Cortex of kidney (tissue), 1 donor: ENCODE data around the gene KRT12.

Source experiments
- DNase-seq: peaks from one replicate; lab custom pipeline; 2025; lab: John Stamatoyannopoulos, UW

Gene KRT12

DNA sequence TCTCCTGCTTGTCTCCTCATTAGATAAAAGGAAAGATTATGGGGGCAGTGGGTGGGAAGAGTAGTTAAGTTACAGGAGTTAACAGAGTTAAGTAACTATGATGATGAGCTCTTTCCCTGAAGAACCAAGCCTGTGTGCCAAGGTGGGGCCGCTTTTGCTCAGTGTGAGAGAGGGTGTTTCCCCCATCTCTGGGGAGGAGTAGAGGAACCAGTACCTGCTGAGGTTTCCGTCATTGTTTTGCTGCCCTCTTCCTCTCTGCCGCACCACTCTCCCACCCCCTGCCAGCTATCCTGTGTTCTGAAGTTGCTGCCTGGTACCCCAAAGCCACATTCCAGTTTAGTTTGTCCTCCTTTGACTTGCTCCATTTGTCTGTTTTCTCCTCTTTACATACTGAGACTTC lies 23.8 kb downstream of the KRT12 start:
- no peak for DNase-seq

DNA sequence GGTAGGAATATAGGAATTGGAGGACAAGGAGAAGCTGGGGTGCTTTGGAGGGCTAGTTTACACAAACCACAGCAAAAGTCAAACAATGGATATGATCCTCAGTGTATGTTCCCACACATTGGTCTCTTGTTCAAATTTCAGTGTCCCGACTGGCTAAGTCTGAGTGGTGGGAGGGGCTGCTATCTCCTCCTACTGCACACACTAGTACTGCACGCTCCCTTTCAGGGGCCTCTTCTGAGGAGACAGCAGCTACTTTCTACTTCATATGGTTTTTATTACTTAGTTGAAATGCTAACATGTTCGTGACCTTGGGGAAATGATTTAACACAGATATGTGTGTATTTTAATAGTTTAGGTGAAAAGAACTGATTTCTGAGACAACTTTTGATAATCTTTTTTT lies 25.8 kb downstream of the KRT12 start:
- DNase-seq, result no peak

DNA sequence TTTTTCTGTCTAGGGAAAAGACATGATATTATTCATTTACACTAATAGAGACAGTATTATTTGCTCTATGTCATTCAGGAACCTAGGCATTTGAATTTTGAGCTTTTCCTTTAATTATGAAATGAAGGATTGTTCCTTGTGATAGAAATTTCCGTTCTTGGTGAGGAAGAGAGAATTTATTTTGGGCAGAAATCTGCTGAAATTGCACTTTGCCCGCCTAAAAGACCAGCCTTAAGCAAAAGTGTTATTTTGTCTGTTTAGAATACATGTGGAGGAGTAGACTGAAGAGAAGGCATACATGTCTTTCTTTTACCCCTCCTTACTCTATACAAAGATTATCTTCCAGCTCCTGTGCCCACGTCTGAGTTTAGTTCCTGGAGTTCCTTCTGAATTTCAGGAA lies 27.8 kb downstream of the KRT12 start:
- no peak for DNase-seq

DNA sequence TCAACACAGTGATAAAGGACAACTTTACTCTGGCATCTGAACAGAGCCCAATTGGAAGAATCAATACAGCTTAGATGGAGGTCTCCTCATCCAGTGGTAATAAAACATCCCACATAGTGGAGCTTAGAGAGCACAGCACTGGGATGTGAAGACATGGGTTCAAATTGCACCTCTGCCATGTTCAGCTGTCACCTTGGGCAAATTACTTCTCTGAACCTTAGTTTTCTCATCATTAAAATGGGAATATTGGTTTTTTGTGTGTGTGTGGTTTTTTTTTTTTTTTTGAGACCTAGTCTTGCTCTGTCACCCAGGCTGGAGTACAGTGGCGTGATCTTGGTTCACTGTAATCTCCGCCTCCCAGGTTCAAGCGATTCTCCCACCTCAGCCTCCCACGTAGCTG lies 31.0 kb downstream of the KRT12 start:
- DNase-seq, result no peak

DNA sequence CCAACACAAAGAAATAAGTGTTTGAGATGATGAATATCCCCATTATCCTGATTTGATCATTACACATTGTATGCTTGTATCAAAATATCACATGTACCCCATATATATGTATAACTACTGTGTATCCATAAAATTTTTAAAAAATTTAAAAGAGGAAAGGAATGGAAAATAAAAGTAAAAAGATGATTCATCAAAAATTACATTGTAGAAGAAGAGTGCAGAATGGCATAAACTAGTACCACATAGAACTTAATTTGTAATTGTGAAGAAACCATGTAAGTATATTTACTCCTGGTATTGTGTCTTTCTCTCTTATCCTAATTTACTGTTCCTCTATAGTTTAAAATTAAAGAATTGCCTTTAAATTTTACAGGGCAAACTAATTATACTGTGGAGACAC lies 33.1 kb downstream of the KRT12 start:
- DNase-seq, result no peak

DNA sequence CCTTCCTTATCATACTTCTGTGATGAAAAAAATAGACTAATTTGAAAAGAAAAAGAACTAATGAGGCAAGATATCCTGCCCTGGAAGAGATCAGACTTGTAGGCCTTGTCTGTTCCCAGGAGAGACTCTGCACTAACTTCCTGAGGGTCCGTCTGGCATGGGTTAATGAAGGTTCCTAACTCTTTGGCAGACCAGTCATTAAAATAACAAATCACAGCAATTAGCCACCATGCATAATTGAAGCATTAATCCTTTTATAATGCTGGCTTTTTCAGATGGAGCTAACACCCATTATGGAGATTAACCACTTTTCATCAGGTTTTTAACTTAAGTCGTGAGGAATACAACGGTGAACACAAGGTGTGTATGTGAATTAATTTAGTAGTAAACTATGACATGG lies 34.2 kb downstream of the KRT12 start:
- no peak for DNase-seq

DNA sequence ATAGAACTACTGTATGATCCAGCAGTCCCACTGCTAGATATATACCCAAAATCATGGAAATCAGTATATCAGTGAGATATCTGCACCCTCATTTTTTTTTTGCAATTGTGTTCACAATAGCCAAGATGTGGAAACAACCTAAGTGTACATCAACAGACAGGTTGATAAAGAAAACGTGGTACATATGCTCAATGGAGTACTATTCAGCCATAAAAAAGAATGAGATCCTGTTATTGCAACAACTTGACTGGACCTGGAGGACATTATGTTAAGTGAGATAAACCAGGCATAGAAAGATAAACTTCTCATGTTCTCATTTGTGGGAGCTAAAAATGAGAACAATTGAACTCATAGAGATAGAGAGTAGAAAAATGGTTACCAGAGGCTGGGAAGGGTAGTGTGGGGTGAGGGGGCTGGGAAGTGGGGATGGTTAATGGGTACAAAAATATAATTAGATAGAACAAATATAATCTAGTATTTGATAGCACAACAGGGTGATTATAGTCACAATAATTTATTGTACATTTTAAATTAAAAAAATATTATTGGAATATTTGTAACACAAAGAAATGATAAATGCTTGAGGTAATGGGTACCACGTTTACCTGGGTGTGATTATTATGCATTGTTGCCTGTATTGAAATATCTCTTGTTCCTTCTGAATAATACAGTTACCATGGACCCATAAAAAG lies 36.8 kb downstream of the KRT12 start:
- no peak for DNase-seq

DNA sequence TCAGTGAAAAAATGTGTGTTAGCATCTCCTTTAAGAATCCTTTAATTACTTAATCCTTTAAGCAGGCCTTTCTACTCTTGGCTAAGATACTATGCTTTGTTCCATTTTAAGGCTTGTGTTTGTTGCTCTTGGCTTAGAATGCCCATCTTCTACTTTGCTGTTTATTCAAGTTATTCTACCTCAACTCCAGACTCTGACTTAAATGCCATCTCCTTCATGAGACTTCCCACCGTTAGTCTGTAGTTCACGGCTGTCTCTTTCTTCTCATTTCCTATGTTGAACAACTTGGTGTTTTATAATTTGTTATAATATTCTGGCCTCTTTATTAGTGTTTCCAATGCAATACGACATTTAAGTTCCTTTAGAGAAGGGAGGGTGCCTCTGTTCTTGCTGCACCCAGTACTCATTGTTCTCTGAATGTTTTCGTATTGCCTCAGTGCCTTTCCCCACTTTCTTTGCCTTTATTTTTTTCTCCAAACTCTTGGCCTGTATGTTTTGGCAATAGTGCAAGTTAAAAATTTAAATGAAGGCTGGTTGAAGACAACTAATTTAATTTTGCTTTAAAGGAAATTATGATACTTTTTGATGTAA lies 38.5 kb downstream of the KRT12 start:
- no peak for DNase-seq

DNA sequence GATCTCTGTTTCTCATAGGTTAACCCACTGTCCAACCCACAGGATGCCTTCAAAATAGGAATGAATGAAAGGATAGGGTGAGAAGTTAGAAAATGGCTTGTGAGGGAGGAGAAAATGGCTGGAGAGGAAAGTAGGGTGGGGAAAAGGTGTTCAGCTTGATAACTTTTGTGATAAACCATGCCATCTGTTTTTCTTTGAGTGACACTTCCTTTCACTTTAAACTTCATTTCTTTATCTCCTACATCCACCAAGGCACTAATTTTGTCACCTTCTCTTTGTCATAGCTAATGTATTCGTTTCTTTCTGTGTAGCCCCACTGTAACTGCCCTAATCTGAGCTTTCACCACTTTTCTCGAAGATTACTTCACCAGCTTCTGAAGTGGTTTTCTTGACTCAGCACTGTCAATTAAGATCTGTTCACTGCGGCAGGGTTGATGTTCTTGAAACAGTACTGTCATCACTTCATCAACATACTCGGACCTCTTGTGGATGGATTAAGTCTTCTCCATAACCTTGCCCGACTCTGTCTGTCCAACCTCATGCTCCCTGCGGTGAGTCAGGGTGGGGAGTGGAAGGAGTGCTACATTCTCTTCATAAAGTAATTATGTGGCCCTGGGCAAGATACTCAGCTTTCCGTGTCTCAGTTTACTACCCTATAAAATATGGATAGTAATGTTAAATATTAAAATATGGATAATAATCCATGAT lies 39.1 kb downstream of the KRT12 start:
- no peak for DNase-seq

DNA sequence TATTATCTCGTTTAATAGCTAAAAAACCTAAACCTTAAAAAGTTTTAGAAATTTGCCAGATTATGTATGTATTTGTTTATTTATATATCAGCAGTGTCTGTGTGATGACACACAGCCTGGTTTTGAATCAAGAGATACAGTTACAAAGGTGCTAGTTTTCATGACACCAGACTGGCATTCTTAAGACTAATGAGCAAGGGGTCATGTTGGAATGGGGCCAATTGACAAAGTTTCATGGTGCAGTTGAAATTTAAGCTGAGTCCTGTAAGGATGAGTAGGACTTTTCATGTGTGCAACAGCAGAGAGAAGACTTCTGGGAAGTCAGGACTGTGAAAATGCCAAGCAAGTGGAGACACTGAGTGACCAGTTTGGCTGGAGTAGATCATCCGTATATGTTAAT lies 41.4 kb downstream of the KRT12 start:
- DNase-seq, result no peak

DNA sequence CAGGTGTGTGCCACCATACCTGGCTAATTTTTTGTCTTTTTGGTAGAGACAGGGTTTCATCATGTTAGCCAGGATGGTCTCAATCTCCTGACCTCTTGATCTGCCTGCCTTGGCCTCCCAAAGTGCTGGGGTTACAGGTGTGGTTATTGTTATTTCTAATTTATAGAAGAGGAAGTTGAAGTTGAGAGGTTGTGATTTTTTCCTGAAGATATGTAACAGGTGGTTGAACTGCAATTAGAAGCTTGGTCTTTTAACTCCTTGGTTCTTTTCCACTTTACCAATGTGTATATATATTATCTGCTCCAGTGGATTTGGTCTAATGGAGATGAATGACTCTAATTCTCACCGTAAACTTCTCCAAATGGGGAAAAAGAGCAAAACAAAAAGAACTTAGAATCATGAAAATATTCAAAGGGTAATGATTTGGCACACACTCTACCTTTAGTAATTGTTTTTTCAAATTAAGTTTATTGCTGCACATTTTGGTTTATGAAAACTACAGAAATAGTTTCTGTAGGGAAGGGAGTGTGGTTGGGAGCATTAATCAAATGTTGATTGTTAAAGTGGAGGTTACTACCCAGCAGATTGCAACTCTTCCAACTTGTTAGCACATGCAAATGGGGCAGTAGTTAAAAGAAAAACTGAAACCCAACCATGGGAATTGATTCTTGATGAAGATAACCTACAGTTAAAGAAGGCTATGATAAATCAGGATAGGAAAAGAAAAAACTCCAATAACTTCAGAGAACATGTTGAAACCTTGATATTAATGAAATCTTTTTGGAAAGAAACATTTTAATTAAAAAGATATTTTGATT lies 42.8 kb downstream of the KRT12 start:
- no peak for DNase-seq

DNA sequence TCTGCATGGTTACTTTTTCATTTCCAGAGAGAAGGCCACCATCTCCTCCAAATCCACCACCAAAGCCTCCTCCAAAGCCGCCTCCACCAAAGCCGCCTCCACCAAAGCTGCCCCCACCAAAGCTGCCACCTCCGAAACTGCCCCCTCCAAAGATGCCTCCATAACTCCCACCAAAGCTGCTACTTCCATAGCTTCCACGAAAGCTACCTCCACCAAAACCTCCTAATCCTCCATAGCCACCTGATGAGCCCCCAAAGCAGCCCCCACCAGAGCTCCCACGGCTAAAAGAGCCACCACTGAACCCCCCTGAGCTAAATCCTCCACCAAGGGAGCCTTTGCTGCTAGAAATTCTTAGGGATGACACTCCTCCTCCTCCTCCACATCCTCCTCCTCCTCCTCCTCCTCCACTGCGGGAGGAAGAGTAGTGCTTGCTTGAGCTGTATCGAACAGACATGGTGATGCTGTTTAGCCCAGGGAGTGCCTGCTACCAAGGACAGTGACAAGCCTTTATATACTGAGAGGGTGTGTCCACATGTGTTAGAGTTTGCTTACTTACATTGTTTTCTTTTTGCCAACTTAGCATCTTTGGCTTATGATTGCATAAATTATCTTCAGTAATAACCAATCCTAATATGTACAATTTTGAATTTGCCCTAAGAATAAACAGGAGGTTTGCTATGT lies 44.8 kb downstream of the KRT12 start, which contains the start of gene KRT10:
Gene KRT10, minus strand, starts transcription at position 483 of the 681 bp plus-strand sequence. Its CDS starts 29 bp downstream, at position 454.
- no peak for DNase-seq

DNA sequence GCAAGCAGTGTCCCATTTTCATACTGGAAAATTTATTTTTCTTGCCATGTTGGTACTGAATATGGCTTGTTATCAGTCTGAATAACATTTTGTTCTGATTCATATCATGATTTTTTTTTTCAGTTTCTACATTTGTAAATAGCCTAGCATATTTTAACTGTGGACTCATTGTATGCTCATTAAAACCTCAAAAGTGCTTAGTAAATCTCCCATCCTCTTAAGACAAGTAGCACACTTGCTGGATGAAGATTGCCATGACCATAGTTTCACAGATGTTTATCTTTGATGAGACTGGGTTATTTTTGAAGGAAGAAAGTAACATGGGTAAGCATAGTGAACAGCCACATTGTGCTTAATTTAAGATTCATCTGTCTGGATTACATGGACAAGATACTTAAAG lies 45.5 kb downstream of the KRT12 start:
- no peak for DNase-seq

DNA sequence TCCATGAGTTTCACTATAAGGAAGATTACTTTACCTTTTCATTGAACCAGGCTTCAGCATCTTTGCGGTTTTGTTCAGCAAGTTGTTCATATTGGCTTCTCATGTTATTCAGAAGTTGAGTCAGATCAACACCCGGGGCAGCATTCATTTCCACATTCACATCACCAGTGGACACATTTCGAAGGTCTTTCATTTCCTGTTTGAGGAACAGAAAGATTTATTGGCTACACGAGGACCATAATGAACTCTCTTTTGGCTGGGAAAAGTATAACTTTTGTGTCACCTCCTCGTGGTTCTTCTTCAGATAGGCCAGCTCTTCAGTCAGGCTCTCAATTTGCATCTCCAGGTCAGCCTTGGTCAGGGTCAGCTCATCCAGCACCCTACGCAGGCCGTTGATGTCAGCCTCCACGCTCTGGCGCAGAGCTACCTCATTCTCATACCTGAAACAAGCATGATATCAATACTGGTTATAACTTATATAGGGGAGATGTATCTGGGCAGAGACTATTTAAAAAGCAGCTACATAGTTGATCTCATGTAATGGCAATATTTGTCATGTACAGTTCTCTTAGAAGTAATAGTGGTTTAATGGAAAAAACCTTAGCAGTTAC lies 46.7 kb downstream of the KRT12 start:
- DNase-seq, result no peak

DNA sequence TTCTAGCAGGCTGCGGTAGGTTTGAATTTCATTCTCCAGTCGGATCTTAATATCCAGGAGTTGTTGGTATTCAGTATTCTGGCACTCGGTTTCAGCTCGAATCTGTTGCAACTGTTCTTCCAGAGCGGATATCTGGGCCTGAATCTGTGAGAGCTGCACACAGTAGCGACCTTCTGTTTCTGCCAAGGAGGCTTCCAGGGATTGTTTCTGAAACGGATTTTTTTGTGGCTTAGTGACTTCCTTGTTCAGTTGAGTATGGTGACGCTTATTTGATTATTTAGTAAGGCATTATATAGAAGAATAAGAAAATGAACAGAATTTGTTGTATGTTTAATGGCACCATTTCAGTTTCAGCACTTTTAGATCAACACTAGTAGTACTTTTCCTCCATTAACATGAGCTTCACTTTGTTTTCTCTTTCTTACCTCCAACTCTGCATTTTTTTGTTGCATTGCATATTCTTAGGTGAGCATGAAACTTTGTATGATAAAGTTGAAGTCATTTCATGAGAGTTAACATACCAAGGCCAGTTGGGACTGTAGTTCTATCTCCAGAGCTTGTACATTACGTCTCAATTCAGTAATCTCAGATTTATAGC lies 47.4 kb downstream of the KRT12 start:
- DNase-seq, result no peak

DNA sequence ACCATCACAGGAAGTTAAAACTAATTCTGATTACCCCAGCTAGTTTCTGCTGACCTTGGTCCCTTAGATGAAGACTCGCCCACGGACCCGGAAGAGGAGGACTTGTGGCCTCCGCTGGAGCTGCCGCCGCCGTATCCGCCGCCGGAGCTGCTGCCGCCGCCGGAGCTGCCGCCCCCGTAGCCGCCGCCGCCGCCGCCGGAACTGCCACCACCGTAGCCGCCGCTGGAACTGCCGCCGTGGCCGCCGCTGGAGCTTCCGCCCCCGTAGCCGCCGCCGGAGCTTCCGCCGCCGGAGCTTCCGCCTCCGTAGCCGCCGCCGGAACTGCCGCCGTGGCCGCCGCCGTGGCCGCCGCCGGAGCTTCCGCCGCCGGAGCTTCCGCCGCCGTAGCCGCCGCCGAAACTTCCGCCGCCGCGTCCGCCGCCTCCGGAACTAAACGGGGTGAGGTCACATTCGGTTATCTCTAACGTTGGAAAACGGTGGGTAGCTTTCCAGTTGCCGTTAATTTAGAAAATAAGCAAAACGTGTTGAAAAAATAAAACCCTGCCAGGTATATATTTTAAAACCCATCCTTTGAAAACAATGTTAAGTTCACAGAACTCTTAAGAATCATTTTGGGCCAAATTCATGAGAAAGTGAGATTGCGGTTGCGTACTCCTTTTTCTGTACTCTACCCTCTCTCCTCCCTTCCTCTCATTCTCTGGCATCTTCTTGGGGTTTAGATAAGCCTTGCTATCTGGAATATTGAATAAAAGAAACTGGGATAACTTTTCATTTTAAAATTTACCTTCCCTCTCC lies 48.1 kb downstream of the KRT12 start:
- DNase-seq, result no peak

DNA sequence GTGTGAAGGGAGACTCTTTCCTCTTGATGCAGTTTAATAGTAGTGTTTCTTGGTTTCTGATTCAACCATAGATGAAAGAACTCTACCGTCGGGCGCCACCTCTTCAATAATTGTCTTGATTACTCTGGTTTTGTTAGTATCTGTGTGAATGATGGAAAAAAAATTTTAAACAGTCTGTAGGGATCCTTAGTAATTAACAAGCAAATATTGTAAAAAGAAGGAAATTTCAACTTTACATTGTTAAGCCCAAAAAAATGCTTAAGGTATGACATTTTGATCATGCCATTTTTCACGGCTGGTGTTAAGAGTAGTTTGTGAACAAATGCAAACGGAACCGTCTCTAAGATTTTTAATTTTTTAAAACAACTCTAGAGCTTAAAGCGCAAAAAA lies 48.7 kb downstream of the KRT12 start:
- DNase-seq, result no peak

DNA sequence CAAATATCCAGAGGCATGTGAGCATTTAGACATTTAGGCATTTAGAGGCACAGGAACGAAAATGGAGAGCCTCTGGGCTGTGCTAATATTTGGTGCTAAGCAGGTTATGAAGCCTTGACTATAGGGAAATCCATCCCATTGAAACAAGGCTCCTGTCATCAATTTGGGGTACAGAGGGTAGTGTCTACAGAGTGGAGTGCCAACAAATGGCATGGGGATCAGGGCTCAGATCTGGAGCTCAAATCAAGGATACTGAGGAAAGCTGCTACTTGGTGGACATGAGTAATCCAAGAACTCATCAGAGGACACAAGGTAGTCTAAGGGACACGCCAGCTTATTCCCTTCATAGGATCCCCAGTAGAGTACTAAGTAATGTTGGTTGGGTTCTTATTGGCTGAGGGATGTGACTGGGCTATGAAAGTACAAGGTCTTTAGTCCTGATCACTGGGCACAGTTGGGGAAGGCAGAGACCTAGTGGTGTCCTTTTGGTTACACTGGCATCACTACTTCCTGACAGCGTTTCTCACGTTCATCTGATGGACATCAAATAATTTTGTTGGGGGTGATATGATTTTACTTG lies 49.8 kb downstream of the KRT12 start:
- no peak for DNase-seq

DNA sequence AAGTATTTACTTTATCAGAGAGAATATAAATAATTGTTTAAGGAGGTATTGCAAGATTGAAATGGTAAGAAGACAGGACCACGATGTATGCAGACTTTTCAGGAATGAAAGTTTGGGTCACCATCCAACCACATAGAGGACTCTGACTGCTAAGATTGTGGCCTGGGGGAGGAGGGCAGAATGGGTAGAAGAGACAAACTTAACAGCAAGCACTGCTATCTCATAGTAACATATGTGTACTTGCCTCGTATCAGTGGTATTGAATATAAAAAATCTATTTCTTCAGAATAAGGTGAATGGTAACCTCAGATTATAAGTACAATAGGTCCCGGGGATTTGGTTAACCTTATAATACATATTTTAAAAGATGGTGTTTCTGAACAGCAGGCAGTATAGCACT lies 50.5 kb downstream of the KRT12 start:
- DNase-seq, result no peak

DNA sequence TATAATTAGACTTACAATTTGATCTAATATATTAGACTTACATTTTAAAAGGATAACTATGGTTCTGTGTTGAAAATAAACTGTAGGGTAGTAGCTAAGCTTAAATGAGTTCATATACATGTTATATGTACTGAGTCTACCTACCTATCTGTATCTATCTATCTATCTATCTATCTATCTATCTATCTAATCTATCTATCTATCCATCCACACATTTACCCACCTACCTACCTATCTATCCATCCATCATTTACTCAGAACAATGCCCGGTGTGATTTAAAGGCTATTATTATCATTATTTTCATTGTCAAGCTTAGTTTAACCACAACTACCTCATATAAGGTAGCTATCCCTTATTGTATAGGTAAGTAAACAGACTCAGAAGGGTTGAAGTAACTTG lies 51.6 kb downstream of the KRT12 start:
- DNase-seq, result no peak
